GM23338 (cell line): Measurements from ENCODE around the gene CABLES2.

Source experiments
- CREB1 ChIP-seq: fragments of 250-450 bp; sonication (Bioruptor Pico); IDR thresholded peaks from 2 replicates; pipeline ENCODE4 v1.5.0; 2020; ENCODE audit warnings: low read depth, mild to moderate bottlenecking, moderate library complexity
- EZH2 ChIP-seq: fragments of 200-600 bp; sonication (generic); IDR thresholded peaks from one replicate; pipeline ENCODE4 v1.8.0; 2017; ENCODE audit warnings: antibody characterized with exemption, mild to moderate bottlenecking, low read depth; ENCODE audit not compliant: unreplicated experiment
- EZH2phosphoT487 ChIP-seq: fragments of 200-600 bp; sonication (generic); IDR thresholded peaks from one replicate; pipeline ENCODE4 v1.8.1; 2018; ENCODE audit warnings: antibody characterized with exemption; ENCODE audit not compliant: unreplicated experiment
- NANOG ChIP-seq: IDR thresholded peaks from 2 replicates; pipeline ENCODE4 v1.6.1; 2016; ENCODE audit warnings: antibody characterized with exemption, borderline replicate concordance
- POLR2AphosphoS5 ChIP-seq: IDR thresholded peaks from 2 replicates; pipeline ENCODE4 v1.6.1; 2016; ENCODE audit warnings: antibody characterized with exemption, low read depth
- REST ChIP-seq: IDR thresholded peaks from one replicate; pipeline ENCODE4 v1.6.1; 2018; ENCODE audit warnings: antibody characterized with exemption; ENCODE audit not compliant: unreplicated experiment
- ZNF114 ChIP-seq: fragments of 250-450 bp; sonication (Bioruptor Pico); IDR thresholded peaks from 2 replicates; pipeline ENCODE4 v1.5.0; 2020; ENCODE audit warnings: mild to moderate bottlenecking, moderate library complexity
- ZNF331 ChIP-seq: fragments of 250-450 bp; sonication (Bioruptor Pico); IDR thresholded peaks from 2 replicates; pipeline ENCODE4 v1.5.0; 2020; ENCODE audit warnings: low read depth, mild to moderate bottlenecking, moderate library complexity
- TF ChIP-seq, protein P1 (sequence below), 2 experiments: fragments of 200-600 bp in 1 of 2; sonication (generic) in 1 of 2; conservative IDR thresholded peaks; 2 replicates each; pipeline versions ENCODE4 v1.5.1 to v1.6.1; 2016 to 2017; ENCODE audit warnings: antibody characterized with exemption in 2 of 2, low read depth in 2 of 2, mild to moderate bottlenecking in 2 of 2, moderate library complexity in 1 of 2
- TF ChIP-seq, protein P2 (sequence below): fragments of 250-450 bp; sonication (Bioruptor Pico); IDR thresholded peaks from 2 replicates; pipeline ENCODE4 v1.5.0; 2020; ENCODE audit warnings: mild to moderate bottlenecking, moderate library complexity

GRCh38 chr20:62368976-62369814 lies 37.9 kb downstream of the CABLES2 start:
- TF ChIP-seq EZH2phosphoT487 (no peak), EZH2 (no peak), POLR2AphosphoS5 (no peak), ZNF114 (CRISPR knock-in tag) (no peak), ZNF331 (no peak), REST (no peak), CREB1 (CRISPR knock-in tag) (no peak), NANOG (no peak)
- TF ChIP-seq, protein P1, sequence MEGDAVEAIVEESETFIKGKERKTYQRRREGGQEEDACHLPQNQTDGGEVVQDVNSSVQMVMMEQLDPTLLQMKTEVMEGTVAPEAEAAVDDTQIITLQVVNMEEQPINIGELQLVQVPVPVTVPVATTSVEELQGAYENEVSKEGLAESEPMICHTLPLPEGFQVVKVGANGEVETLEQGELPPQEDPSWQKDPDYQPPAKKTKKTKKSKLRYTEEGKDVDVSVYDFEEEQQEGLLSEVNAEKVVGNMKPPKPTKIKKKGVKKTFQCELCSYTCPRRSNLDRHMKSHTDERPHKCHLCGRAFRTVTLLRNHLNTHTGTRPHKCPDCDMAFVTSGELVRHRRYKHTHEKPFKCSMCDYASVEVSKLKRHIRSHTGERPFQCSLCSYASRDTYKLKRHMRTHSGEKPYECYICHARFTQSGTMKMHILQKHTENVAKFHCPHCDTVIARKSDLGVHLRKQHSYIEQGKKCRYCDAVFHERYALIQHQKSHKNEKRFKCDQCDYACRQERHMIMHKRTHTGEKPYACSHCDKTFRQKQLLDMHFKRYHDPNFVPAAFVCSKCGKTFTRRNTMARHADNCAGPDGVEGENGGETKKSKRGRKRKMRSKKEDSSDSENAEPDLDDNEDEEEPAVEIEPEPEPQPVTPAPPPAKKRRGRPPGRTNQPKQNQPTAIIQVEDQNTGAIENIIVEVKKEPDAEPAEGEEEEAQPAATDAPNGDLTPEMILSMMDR (conservative IDR thresholded peaks at IDR 0.05; ENCODE audit: low read depth in 2 of 2): peak; percentile 24 to 48; a peak in 3 of 4 replicates
- TF ChIP-seq, protein P2, sequence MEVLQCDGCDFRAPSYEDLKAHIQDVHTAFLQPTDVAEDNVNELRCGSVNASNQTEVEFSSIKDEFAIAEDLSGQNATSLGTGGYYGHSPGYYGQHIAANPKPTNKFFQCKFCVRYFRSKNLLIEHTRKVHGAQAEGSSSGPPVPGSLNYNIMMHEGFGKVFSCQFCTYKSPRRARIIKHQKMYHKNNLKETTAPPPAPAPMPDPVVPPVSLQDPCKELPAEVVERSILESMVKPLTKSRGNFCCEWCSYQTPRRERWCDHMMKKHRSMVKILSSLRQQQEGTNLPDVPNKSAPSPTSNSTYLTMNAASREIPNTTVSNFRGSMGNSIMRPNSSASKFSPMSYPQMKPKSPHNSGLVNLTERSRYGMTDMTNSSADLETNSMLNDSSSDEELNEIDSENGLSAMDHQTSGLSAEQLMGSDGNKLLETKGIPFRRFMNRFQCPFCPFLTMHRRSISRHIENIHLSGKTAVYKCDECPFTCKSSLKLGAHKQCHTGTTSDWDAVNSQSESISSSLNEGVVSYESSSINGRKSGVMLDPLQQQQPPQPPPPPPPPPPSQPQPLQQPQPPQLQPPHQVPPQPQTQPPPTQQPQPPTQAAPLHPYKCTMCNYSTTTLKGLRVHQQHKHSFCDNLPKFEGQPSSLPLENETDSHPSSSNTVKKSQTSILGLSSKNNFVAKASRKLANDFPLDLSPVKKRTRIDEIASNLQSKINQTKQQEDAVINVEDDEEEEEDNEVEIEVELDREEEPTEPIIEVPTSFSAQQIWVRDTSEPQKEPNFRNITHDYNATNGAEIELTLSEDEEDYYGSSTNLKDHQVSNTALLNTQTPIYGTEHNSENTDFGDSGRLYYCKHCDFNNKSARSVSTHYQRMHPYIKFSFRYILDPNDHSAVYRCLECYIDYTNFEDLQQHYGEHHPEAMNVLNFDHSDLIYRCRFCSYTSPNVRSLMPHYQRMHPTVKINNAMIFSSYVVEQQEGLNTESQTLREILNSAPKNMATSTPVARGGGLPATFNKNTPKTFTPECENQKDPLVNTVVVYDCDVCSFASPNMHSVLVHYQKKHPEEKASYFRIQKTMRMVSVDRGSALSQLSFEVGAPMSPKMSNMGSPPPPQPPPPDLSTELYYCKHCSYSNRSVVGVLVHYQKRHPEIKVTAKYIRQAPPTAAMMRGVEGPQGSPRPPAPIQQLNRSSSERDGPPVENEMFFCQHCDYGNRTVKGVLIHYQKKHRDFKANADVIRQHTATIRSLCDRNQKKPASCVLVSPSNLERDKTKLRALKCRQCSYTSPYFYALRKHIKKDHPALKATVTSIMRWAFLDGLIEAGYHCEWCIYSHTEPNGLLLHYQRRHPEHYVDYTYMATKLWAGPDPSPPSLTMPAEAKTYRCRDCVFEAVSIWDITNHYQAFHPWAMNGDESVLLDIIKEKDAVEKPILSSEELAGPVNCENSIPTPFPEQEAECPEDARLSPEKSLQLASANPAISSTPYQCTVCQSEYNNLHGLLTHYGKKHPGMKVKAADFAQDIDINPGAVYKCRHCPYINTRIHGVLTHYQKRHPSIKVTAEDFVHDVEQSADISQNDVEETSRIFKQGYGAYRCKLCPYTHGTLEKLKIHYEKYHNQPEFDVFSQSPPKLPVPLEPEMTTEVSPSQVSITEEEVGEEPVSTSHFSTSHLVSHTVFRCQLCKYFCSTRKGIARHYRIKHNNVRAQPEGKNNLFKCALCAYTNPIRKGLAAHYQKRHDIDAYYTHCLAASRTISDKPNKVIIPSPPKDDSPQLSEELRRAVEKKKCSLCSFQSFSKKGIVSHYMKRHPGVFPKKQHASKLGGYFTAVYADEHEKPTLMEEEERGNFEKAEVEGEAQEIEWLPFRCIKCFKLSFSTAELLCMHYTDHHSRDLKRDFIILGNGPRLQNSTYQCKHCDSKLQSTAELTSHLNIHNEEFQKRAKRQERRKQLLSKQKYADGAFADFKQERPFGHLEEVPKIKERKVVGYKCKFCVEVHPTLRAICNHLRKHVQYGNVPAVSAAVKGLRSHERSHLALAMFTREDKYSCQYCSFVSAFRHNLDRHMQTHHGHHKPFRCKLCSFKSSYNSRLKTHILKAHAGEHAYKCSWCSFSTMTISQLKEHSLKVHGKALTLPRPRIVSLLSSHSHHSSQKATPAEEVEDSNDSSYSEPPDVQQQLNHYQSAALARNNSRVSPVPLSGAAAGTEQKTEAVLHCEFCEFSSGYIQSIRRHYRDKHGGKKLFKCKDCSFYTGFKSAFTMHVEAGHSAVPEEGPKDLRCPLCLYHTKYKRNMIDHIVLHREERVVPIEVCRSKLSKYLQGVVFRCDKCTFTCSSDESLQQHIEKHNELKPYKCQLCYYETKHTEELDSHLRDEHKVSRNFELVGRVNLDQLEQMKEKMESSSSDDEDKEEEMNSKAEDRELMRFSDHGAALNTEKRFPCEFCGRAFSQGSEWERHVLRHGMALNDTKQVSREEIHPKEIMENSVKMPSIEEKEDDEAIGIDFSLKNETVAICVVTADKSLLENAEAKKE: no peak
